Measurements from ENCODE around the gene PGLYRP4. TPM values are rescaled to one million over a fixed set of nuclear protein-coding genes. Genes with fewer than 3 reads are reported as not detected.

The PGLYRP4 gene
- total and polyA plus RNA-seq, 4 donors, result not detected

DNA sequence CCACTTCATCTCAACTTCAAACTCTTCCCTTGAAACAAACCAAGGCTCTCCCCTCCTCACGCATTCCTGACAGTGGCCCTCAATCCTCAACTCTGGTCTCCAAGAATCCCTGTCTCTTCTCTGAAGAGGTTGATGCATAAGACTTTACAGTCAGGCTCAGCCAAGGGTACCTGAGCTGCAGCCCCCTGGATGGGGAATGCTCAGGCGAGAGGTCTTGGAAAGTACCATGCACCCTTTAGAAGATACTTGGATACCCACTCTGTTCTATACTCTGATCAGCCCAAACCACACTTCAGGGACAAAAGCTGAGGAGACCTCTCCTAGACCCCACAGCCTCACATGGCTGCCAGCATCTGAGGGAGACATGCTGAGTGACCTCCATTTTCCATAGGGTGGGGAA lies 35.4 kb downstream of the PGLYRP4 start (continued):
- TF ChIP-seq, protein P1, sequence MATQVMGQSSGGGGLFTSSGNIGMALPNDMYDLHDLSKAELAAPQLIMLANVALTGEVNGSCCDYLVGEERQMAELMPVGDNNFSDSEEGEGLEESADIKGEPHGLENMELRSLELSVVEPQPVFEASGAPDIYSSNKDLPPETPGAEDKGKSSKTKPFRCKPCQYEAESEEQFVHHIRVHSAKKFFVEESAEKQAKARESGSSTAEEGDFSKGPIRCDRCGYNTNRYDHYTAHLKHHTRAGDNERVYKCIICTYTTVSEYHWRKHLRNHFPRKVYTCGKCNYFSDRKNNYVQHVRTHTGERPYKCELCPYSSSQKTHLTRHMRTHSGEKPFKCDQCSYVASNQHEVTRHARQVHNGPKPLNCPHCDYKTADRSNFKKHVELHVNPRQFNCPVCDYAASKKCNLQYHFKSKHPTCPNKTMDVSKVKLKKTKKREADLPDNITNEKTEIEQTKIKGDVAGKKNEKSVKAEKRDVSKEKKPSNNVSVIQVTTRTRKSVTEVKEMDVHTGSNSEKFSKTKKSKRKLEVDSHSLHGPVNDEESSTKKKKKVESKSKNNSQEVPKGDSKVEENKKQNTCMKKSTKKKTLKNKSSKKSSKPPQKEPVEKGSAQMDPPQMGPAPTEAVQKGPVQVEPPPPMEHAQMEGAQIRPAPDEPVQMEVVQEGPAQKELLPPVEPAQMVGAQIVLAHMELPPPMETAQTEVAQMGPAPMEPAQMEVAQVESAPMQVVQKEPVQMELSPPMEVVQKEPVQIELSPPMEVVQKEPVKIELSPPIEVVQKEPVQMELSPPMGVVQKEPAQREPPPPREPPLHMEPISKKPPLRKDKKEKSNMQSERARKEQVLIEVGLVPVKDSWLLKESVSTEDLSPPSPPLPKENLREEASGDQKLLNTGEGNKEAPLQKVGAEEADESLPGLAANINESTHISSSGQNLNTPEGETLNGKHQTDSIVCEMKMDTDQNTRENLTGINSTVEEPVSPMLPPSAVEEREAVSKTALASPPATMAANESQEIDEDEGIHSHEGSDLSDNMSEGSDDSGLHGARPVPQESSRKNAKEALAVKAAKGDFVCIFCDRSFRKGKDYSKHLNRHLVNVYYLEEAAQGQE (IDR thresholded peaks at IDR 0.05), result no peak
- no peak for TF ChIP-seq FOXA2 (IDR thresholded peaks at IDR 0.05)
- no peak for TF ChIP-seq TAF1 (conservative IDR thresholded peaks at IDR 0.05)
- TF ChIP-seq, protein P2, sequence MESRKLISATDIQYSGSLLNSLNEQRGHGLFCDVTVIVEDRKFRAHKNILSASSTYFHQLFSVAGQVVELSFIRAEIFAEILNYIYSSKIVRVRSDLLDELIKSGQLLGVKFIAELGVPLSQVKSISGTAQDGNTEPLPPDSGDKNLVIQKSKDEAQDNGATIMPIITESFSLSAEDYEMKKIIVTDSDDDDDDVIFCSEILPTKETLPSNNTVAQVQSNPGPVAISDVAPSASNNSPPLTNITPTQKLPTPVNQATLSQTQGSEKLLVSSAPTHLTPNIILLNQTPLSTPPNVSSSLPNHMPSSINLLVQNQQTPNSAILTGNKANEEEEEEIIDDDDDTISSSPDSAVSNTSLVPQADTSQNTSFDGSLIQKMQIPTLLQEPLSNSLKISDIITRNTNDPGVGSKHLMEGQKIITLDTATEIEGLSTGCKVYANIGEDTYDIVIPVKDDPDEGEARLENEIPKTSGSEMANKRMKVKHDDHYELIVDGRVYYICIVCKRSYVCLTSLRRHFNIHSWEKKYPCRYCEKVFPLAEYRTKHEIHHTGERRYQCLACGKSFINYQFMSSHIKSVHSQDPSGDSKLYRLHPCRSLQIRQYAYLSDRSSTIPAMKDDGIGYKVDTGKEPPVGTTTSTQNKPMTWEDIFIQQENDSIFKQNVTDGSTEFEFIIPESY (IDR thresholded peaks at IDR 0.05), result no peak
- TF ChIP-seq RAD21 (IDR thresholded peaks at IDR 0.05), result no peak
- TF ChIP-seq GABPA (IDR thresholded peaks at IDR 0.05 in 1 of 2, conservative IDR thresholded peaks at IDR 0.05 in 1 of 2), result no peak
- TF ChIP-seq YY1 (IDR thresholded peaks at IDR 0.05), result no peak

DNA sequence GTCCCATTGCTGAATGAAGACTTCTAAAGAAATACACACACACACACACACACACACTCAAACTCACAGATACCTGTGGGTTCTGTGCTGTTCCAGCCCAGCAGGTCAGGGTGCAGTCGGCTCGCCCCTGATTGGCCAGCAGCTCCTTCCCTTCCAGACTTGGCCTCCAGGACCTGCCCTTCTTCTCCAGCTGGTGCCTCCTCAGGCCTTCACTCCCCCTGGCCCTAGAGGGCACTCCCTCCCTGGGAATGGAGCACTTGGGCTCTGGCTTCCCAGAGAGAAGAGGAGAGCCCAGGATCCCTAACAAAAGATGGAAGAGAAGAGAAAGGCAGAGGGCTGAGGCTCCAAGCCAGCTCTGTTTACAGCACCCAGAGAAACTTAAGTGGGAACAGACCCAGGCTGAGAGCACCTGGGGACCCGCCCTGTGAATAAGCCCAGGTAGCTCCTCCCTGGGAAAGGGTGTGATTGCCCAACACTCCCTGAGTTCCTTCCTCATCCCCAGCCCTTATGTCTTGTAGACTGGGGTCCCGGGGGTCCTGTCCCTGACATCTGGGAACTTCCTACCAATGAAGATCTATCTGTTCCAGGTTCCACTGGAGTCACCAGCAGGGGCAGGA lies 36.0 kb downstream of the PGLYRP4 start, which contains the start of gene PGLYRP3:
PGLYRP3 (minus strand) TSS at position 383 of the 617 bp plus-strand sequence. CDS start 2,287 bp downstream, outside the sequence.
- WGBS, result 74% methylated on average over 4 of the region's 4 CpGs
- Histone ChIP-seq H3K9me3 (ENCODE audit: control insufficient read depth in 4 of 4, low read length in 3 of 4) (no peaks in the 10 kb centered on the region), H3K4me3 (ENCODE audit: low read depth in 1 of 3, low read length in 3 of 3) (no peak within 1 kb of the TSS), H3K27me3 (ENCODE audit: control insufficient read depth in 4 of 4, insufficient read depth in 4 of 4, low read length in 3 of 4) (no peaks in the 10 kb centered on the region), H3K4me1 (ENCODE audit: control insufficient read depth in 4 of 4, insufficient read depth in 4 of 4, low read length in 3 of 4) (no peaks in the 10 kb centered on the region), H3K36me3 (ENCODE audit: control insufficient read depth in 4 of 4, insufficient read depth in 3 of 4, low read depth in 1 of 4, low read length in 3 of 4) (no peaks in the 10 kb centered on the region), H3K9ac (ENCODE audit: low read depth in 1 of 2, low read length in 2 of 2) (no peak within 1 kb of the TSS), H3K27ac (ENCODE audit: low read depth in 1 of 2, low read length in 2 of 2) (no peak within 1 kb of the TSS)
- no peak for TF ChIP-seq HNF4A (conservative IDR thresholded peaks at IDR 0.05)
- TF ChIP-seq YY1 (IDR thresholded peaks at IDR 0.05), result no peak
- no peak for TF ChIP-seq EGR1 (IDR thresholded peaks at IDR 0.05; ENCODE audit: low read depth in 2 of 2)
- no peak for TF ChIP-seq RAD21 (IDR thresholded peaks at IDR 0.05)
- TF ChIP-seq, protein P3, sequence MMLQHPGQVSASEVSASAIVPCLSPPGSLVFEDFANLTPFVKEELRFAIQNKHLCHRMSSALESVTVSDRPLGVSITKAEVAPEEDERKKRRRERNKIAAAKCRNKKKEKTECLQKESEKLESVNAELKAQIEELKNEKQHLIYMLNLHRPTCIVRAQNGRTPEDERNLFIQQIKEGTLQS (IDR thresholded peaks at IDR 0.05), result no peak
- TF ChIP-seq, protein P4, sequence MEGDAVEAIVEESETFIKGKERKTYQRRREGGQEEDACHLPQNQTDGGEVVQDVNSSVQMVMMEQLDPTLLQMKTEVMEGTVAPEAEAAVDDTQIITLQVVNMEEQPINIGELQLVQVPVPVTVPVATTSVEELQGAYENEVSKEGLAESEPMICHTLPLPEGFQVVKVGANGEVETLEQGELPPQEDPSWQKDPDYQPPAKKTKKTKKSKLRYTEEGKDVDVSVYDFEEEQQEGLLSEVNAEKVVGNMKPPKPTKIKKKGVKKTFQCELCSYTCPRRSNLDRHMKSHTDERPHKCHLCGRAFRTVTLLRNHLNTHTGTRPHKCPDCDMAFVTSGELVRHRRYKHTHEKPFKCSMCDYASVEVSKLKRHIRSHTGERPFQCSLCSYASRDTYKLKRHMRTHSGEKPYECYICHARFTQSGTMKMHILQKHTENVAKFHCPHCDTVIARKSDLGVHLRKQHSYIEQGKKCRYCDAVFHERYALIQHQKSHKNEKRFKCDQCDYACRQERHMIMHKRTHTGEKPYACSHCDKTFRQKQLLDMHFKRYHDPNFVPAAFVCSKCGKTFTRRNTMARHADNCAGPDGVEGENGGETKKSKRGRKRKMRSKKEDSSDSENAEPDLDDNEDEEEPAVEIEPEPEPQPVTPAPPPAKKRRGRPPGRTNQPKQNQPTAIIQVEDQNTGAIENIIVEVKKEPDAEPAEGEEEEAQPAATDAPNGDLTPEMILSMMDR (IDR thresholded peaks at IDR 0.05; ENCODE audit: low read depth, low read length, missing input control), result no peak
- no peak for TF ChIP-seq NR2F2 (IDR thresholded peaks at IDR 0.05)
- no peak for DNase-seq (ENCODE audit: low spot score)

Measured in liver (tissue), 9 donors.